HG03025 (cell line): ENCODE measurements around the gene CNGB1.
"Not testable (repeated sequence)": the region's sequence is repeated elsewhere in the genome, so short reads cannot be mapped to it uniquely, and the experiment has no call there.

Source experiments
- ATAC-seq: cut with Tn5 transposase; IDR thresholded peaks from one replicate; pipeline ENCODE4 v1.9.1; 2021; ENCODE audit warnings: mild to moderate bottlenecking, moderate library complexity; ENCODE audit not compliant: unreplicated experiment, low FRiP score

CNGB1 gene

GRCh38 chr16:57837305-57838125, 133.4 kb downstream of the CNGB1 start:
- no peak for ATAC-seq

- ATAC-seq, result not testable (repeated sequence)
Observed at GRCh38 chr16:57835439-57835838, 135.5 kb downstream of the CNGB1 start.

- no peak for ATAC-seq
Observed at GRCh38 chr16:57834936-57835335, 136.0 kb downstream of the CNGB1 start.
